ENCODE measurements around the gene CCDC68. TPM values are rescaled to one million over a fixed set of nuclear protein-coding genes. Genes with fewer than 3 reads are reported as not detected.

CCDC68 gene
- total RNA-seq, 1 donor from 2014 or later, result 4.2 TPM

GRCh38 chr18:54916507-54916906 lies 42.8 kb downstream of the CCDC68 start:
- TF ChIP-seq CTCF (IDR thresholded peaks at IDR 0.05; ENCODE audit: insufficient read depth, low read length, severe bottlenecking), result no peak
- no peak for FAIRE-seq
- Histone ChIP-seq H3K27me3 (ENCODE audit: control insufficient read depth, insufficient read depth, low read length) (no peaks in the 10 kb centered on the region), H3K36me3 (ENCODE audit: control insufficient read depth, insufficient read depth, low read length) (no peaks in the 10 kb centered on the region), H3K4me3 (ENCODE audit: low read depth, low read length) (no peak overlapping the region)
- DNase-seq (ENCODE audit: low read depth), result no peak

GRCh38 chr18:54914816-54915215 lies 44.4 kb downstream of the CCDC68 start:
- no peak for TF ChIP-seq CTCF (IDR thresholded peaks at IDR 0.05; ENCODE audit: insufficient read depth, low read length, severe bottlenecking)
- no peaks in the 10 kb centered on the region for H3K36me3 ChIP-seq (ENCODE audit: control insufficient read depth, insufficient read depth, low read length)
- DNase-seq (ENCODE audit: low read depth) (no peak), FAIRE-seq (no peak)
- H3K27me3 ChIP-seq (ENCODE audit: control insufficient read depth, insufficient read depth, low read length), result no peaks in the 10 kb centered on the region
- no peak overlapping the region for H3K4me3 ChIP-seq (ENCODE audit: low read depth, low read length)

GRCh38 chr18:54911551-54911950 lies 47.7 kb downstream of the CCDC68 start:
- no peak for TF ChIP-seq CTCF (IDR thresholded peaks at IDR 0.05; ENCODE audit: insufficient read depth, low read length, severe bottlenecking)
- H3K4me3 ChIP-seq (ENCODE audit: low read depth, low read length), result no peak overlapping the region
- no peaks in the 10 kb centered on the region for H3K36me3 ChIP-seq (ENCODE audit: control insufficient read depth, insufficient read depth, low read length)
- DNase-seq (ENCODE audit: low read depth), result no peak
- H3K27me3 ChIP-seq (ENCODE audit: control insufficient read depth, insufficient read depth, low read length), result no peaks in the 10 kb centered on the region
- FAIRE-seq, result no peak

- DNase-seq (ENCODE audit: low read depth), result no peak
- no peaks in the 10 kb centered on the region for H3K27me3 ChIP-seq (ENCODE audit: control insufficient read depth, insufficient read depth, low read length)
- no peak for FAIRE-seq
- no peak overlapping the region for H3K4me3 ChIP-seq (ENCODE audit: low read depth, low read length)
- no peaks in the 10 kb centered on the region for H3K36me3 ChIP-seq (ENCODE audit: control insufficient read depth, insufficient read depth, low read length)
- TF ChIP-seq CTCF (IDR thresholded peaks at IDR 0.05; ENCODE audit: insufficient read depth, low read length, severe bottlenecking), result no peak
Measured at GRCh38 chr18:54910161-54910919, 48.9 kb downstream of the CCDC68 start.

GRCh38 chr18:54909538-54909937 lies 49.7 kb downstream of the CCDC68 start:
- no peaks in the 10 kb centered on the region for H3K36me3 ChIP-seq (ENCODE audit: control insufficient read depth, insufficient read depth, low read length)
- no peak for DNase-seq (ENCODE audit: low read depth)
- FAIRE-seq, result no peak
- no peaks in the 10 kb centered on the region for H3K27me3 ChIP-seq (ENCODE audit: control insufficient read depth, insufficient read depth, low read length)
- H3K4me3 ChIP-seq (ENCODE audit: low read depth, low read length), result no peak overlapping the region
- TF ChIP-seq CTCF (IDR thresholded peaks at IDR 0.05; ENCODE audit: insufficient read depth, low read length, severe bottlenecking), result no peak
